ENCODE data around the gene NUP88. TPM values are rescaled to one million over a fixed set of nuclear protein-coding genes. Genes with fewer than 3 reads are reported as not detected.

The NUP88 gene
- total and polyA plus RNA-seq, 4 donors = 39.6 to 124 (median 57.4) TPM

Other genes with a start within 250 kb of the NUP88 start
- gene ZNF594, start 227.8 kb downstream of the NUP88 start, total RNA-seq = 1 to 10 TPM; 6.7 to 7.4 TPM
- gene ZNF594, start 227.8 kb downstream of the NUP88 start, polyA plus RNA-seq = 1 to 10 TPM in 1 of 2 donors, under 1 TPM in 1; 0.76 to 1.5 TPM
- 1 to 10 TPM; 3.9 to 5.7 TPM for gene SCIMP, start 184.8 kb downstream of the NUP88 start, total RNA-seq
- 1 to 10 TPM; 3.0 TPM for gene SCIMP, start 184.8 kb downstream of the NUP88 start, polyA plus RNA-seq
- 10 to 100 TPM; 21.5 to 26.6 TPM for gene RABEP1, start 137.4 kb downstream of the NUP88 start, total RNA-seq
- gene RABEP1, start 137.4 kb downstream of the NUP88 start, polyA plus RNA-seq = 10 to 100 TPM; 13.3 to 19.7 TPM
- 10 to 100 TPM; 21.7 to 37.0 TPM for gene RPAIN, start 520 bp upstream of the NUP88 start, total RNA-seq
- gene RPAIN, start 520 bp upstream of the NUP88 start, polyA plus RNA-seq = 10 to 100 TPM; 10.9 to 34.0 TPM
- gene C1QBP, start 19.5 kb upstream of the NUP88 start, total RNA-seq = 100 to 1,000 TPM in 1 of 2 donors, 10 to 100 TPM in 1; 94.9 to 107 TPM
- 100 to 1,000 TPM; 118 to 123 TPM for gene C1QBP, start 19.5 kb upstream of the NUP88 start, polyA plus RNA-seq
- 10 to 100 TPM in 1 of 2 donors, 1 to 10 TPM in 1; 7.7 to 12.7 TPM for gene DHX33, start 49.3 kb upstream of the NUP88 start, total RNA-seq
- 1 to 10 TPM; 2.5 to 6.4 TPM for gene DHX33, start 49.3 kb upstream of the NUP88 start, polyA plus RNA-seq
- 10 to 100 TPM; 35.8 to 37.7 TPM for gene DERL2, start 66.5 kb upstream of the NUP88 start, total RNA-seq
- 10 to 100 TPM; 54.1 to 75.3 TPM for gene DERL2, start 66.5 kb upstream of the NUP88 start, polyA plus RNA-seq
- gene MIS12, start 66.9 kb upstream of the NUP88 start, total RNA-seq = 10 to 100 TPM; 16.0 to 18.6 TPM
- gene MIS12, start 66.9 kb upstream of the NUP88 start, polyA plus RNA-seq = 1 to 10 TPM; 4.3 to 6.2 TPM
- 1 to 10 TPM; 2.9 to 5.4 TPM for gene NLRP1, start 164.8 kb upstream of the NUP88 start, total RNA-seq
- gene NLRP1, start 164.8 kb upstream of the NUP88 start, polyA plus RNA-seq = 1 to 10 TPM; 1.8 to 3.2 TPM

All from liver (tissue), 4 donors.